Hematopoietic multipotent progenitor cell treated with erythropoietin and hydrocortisone succinate and interleukin-3 and kit ligand, for 6 days (in vitro differentiated cells): ENCODE data around the gene PRPH.

Experiments
- DNase-seq: peaks from one replicate; pipeline ENCODE4 v3.0.0-alpha.2; 2015

Gene PRPH

DNA sequence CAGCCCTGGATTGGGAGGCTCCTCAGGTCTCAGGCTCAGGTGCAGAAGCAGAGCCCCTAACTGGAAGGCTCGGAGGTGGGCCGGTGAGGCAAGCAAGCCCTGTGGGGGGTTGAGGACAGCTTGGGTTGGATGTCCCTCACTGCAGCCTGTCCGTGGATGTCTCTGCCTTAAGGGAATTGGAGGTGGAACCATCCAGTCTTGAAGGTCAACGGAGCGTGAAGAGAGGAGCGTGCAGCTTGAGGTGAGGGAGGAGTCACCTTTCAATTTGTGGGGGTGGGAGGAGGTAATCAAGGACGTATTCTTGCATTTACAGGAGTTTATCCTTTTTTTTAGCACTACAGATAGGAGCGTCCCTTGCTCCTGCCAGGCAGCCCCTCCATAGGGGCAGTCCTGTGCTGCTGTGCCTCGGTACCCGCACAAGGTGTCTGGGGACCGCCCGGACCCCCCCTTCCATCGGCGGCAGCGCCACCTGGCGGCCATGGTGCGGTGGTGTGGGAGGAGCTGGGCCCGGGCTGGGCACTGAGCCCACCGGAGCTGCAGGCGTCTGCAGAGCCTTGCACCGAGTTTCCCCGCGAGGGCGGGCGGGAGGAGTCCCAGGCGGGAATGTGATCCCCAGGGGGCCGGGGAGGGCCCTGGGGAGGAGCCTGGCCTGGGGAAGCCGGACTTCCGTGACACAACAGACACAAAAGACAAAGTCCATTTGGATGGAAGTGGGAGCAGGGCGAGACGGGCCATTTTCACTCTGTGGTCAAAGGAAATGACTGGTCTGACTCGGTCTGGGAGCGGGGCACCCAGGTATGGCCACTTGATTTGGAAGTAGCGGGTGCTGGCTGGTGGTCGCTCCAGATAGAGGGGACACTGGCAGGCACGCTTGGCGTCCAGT, 52.6 kb downstream of the PRPH start:
- DNase-seq: peak; percentile 78
